ENCODE results near the gene BICC1. TPM values are rescaled to one million over a fixed set of nuclear protein-coding genes. Genes with fewer than 3 reads are reported as not detected.

The BICC1 gene
- total and polyA plus RNA-seq, 4 donors, result 0.82 to 6.1 (median 4.5) TPM

DNA sequence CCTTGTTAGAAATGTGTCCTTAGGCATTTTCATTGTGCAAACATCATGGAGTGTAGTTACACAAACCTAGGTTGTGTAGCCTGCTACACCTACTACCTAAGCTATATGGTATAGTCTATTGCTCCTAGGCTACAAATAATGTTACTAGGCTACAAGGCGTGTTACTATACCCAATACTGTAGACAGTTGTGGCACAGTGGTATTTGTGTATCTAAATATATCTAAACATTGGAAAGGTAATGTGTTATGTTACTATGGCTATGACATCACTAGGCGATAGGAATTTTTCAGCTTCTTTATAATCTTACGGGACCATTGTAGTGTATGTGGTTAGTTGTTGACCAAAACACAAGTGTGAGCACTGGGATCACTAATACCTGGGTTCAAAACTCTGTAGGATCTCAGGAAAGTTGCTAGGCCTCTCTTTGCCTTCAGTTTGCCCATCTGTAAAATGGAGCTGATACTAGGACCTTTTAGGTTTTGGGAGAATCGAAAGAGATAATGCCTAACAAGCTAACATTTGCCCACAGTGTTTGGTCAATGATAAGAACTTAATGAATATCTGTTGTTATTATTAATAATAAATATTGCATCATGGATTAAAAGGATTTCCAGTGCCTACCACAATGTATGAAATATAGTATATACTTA is 2.7 kb downstream of the BICC1 start:
- DNase-seq (ENCODE audit: low spot score), result no peak
- peaks cover 0 to 12% (median 2%) of the 10 kb centered on the region in 4 donors for H3K27me3 ChIP-seq (ENCODE audit: control insufficient read depth in 4 of 4, insufficient read depth in 4 of 4, low read length in 3 of 4)
- H3K9ac ChIP-seq (ENCODE audit: low read depth in 1 of 2, low read length in 2 of 2), result no peak overlapping the region
- no peak overlapping the region for H3K4me3 ChIP-seq (ENCODE audit: low read depth in 1 of 3, low read length in 3 of 3)
- 87% methylated on average over 4 of the region's 4 CpGs for WGBS
- H3K9me3 ChIP-seq (ENCODE audit: control insufficient read depth in 4 of 4, low read length in 3 of 4), result no peaks in the 10 kb centered on the region
- H3K4me1 ChIP-seq (ENCODE audit: control insufficient read depth in 4 of 4, insufficient read depth in 4 of 4, low read length in 3 of 4), result peaks cover 10 to 22% (median 17%) of the 10 kb centered on the region in 4 donors
- no peak overlapping the region for H3K27ac ChIP-seq (ENCODE audit: low read depth in 1 of 2, low read length in 2 of 2)
- no peaks in the 10 kb centered on the region for H3K36me3 ChIP-seq (ENCODE audit: control insufficient read depth in 4 of 4, insufficient read depth in 3 of 4, low read depth in 1 of 4, low read length in 3 of 4)
- TF ChIP-seq RXRA (IDR thresholded peaks at IDR 0.05), result no peak
- TF ChIP-seq NR2F2 (IDR thresholded peaks at IDR 0.05), result no peak
- TF ChIP-seq, protein P1, sequence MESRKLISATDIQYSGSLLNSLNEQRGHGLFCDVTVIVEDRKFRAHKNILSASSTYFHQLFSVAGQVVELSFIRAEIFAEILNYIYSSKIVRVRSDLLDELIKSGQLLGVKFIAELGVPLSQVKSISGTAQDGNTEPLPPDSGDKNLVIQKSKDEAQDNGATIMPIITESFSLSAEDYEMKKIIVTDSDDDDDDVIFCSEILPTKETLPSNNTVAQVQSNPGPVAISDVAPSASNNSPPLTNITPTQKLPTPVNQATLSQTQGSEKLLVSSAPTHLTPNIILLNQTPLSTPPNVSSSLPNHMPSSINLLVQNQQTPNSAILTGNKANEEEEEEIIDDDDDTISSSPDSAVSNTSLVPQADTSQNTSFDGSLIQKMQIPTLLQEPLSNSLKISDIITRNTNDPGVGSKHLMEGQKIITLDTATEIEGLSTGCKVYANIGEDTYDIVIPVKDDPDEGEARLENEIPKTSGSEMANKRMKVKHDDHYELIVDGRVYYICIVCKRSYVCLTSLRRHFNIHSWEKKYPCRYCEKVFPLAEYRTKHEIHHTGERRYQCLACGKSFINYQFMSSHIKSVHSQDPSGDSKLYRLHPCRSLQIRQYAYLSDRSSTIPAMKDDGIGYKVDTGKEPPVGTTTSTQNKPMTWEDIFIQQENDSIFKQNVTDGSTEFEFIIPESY (IDR thresholded peaks at IDR 0.05), result no peak
- TF ChIP-seq GABPA (IDR thresholded peaks at IDR 0.05 in 1 of 2, conservative IDR thresholded peaks at IDR 0.05 in 1 of 2), result no peak
- TF ChIP-seq, protein P2, sequence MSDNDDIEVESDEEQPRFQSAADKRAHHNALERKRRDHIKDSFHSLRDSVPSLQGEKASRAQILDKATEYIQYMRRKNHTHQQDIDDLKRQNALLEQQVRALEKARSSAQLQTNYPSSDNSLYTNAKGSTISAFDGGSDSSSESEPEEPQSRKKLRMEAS (IDR thresholded peaks at IDR 0.05), result no peak
- no peak for TF ChIP-seq CTCF (IDR thresholded peaks at IDR 0.05; ENCODE audit: low read depth, low read length, missing input control)
- TF ChIP-seq, protein P3, sequence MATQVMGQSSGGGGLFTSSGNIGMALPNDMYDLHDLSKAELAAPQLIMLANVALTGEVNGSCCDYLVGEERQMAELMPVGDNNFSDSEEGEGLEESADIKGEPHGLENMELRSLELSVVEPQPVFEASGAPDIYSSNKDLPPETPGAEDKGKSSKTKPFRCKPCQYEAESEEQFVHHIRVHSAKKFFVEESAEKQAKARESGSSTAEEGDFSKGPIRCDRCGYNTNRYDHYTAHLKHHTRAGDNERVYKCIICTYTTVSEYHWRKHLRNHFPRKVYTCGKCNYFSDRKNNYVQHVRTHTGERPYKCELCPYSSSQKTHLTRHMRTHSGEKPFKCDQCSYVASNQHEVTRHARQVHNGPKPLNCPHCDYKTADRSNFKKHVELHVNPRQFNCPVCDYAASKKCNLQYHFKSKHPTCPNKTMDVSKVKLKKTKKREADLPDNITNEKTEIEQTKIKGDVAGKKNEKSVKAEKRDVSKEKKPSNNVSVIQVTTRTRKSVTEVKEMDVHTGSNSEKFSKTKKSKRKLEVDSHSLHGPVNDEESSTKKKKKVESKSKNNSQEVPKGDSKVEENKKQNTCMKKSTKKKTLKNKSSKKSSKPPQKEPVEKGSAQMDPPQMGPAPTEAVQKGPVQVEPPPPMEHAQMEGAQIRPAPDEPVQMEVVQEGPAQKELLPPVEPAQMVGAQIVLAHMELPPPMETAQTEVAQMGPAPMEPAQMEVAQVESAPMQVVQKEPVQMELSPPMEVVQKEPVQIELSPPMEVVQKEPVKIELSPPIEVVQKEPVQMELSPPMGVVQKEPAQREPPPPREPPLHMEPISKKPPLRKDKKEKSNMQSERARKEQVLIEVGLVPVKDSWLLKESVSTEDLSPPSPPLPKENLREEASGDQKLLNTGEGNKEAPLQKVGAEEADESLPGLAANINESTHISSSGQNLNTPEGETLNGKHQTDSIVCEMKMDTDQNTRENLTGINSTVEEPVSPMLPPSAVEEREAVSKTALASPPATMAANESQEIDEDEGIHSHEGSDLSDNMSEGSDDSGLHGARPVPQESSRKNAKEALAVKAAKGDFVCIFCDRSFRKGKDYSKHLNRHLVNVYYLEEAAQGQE (IDR thresholded peaks at IDR 0.05), result no peak
- TF ChIP-seq TAF1 (conservative IDR thresholded peaks at IDR 0.05), result no peak
- no peak for TF ChIP-seq HNF4A (conservative IDR thresholded peaks at IDR 0.05)
- no peak for TF ChIP-seq JUND (IDR thresholded peaks at IDR 0.05)
- no peak for TF ChIP-seq ATF3 (IDR thresholded peaks at IDR 0.05)
- no peak for TF ChIP-seq FOXA1 (IDR thresholded peaks at IDR 0.05)
- no peak for TF ChIP-seq HNF4G (IDR thresholded peaks at IDR 0.05)
- no peak for TF ChIP-seq FOXA2 (IDR thresholded peaks at IDR 0.05)
- TF ChIP-seq SP1 (IDR thresholded peaks at IDR 0.05), result no peak
- TF ChIP-seq RAD21 (IDR thresholded peaks at IDR 0.05), result no peak
- no peak for TF ChIP-seq EGR1 (IDR thresholded peaks at IDR 0.05; ENCODE audit: low read depth in 2 of 2)
- TF ChIP-seq YY1 (IDR thresholded peaks at IDR 0.05), result no peak

All from liver (tissue), 9 donors.